Umbilical cord (tissue), 2 donors: ENCODE data around the gene NBPF1. TPM values are rescaled to one million over a fixed set of nuclear protein-coding genes. Genes with fewer than 3 reads are reported as not detected.
"Not testable (repeated sequence)": the region's sequence is repeated elsewhere in the genome, so short reads cannot be mapped to it uniquely, and the experiment has no call there.

Experiments
- DNase-seq: peaks from one replicate; pipeline ENCODE4 v3.0.0-alpha.2; 2015; ENCODE audit warnings: low spot score
- total RNA-seq: library from RNA; depleted of rRNA; stranded (reverse); fragments of >200 nt; gene quantifications from one replicate; pipeline ENCODE4 v1.2.3, GENCODE V29; 2014; ENCODE audit warnings: low replicate concordance; ENCODE audit not compliant: insufficient read depth

Gene NBPF1
- total RNA-seq, 1 donor from 2014 or later = 125 TPM

DNA sequence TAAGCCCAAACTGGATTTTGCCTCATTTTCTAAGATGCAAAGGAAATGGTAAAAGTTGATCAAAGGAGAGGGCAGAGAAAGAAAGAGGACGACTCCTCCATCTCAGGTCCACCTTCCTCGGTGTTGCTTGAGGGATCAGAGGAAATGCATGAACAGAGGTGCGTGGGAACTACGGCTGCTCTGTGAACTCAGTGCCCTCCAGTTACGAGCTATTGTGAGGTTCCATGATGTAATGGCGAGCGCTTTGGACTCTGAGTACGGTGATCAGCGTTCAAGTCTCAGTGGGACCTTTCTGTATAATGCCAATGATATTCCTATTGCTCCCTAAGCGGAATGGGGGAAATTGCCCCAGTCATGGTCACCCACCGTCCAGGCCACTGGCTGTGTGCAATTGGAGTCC lies 60.1 kb downstream of the NBPF1 start:
- not testable (repeated sequence) for DNase-seq

GRCh38 chr1:16550212-16550918 lies 63.0 kb downstream of the NBPF1 start:
- DNase-seq = not testable (repeated sequence)

- not testable (repeated sequence) for DNase-seq
Observed at GRCh38 chr1:16549545-16549944, 63.8 kb downstream of the NBPF1 start.

DNA sequence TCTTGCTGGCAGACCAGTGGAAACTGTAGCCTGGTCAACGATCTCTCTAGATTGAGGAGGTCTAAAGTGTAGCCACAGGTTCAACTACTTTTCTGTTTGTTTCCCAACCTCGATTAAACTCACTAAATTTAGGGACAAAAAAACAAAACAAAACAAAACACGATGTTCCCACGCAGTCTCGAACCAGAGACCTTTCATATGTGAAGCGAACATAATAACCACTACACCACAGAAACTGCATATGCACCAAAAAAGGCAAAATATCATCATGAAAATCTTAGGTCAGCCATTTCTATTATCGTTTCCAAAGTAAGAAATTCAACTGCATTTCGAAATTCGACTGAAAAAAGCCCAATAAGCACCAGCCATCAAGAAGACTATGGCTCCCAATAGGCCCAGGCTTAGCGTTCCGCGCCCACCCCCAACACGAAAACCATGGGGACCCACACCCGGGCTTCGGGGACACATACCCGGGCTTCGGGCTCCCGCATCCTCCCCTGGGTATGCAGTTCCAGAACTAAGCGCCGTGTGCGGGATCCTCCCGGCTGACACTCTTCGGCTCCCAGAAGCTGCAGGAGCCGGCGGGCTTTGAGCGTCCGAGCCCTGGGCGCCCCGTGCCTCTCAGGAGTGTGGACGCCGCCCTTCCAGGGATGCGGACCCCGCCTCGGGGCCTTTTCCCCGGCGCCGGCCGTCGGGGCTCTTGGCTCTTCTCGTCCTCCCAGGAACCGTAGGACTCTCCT lies 65.7 kb downstream of the NBPF1 start:
- DNase-seq = not testable (repeated sequence)

DNA sequence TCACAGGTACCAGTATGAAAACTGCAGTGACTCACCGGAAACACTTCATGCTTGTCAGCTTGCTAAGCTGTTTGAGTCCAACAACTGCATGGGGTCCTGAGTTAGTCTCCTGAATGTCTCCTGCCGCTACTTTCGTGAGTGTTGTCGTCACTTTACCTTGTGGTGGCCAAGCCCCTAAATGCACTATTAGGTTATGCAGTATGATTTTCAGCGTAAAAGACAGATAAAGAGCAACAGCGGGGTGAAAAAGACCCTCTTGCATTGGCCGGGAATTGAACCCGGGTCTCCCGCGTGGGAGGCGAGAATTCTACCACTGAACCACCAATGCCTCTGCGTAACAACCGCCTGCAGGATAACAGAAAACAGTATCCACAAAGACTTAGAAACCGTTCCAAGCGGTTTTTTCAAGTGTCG lies 67.7 kb downstream of the NBPF1 start:
- not testable (repeated sequence) for DNase-seq

- DNase-seq = not testable (repeated sequence)
Observed at GRCh38 chr1:16540421-16540893, 72.9 kb downstream of the NBPF1 start.

DNA sequence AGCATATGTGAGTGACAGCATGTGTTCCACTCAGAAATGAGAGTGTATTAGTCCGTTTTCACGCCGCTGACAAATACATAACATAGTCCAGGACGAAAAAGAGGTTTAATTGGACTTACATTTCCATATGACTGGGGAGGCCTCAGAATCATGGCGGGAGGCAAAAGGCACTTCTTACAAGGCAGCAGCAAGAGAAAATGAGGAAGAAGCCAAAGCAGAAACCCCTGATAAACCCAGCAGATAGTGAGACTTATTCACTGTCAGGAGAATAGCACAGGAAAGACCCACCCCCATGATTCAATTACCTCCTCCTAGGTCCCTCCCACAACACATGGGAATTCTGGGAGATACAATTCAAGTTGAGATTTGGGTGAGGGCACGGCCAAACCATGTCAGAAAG lies 75.8 kb downstream of the NBPF1 start:
- not testable (repeated sequence) for DNase-seq

DNA sequence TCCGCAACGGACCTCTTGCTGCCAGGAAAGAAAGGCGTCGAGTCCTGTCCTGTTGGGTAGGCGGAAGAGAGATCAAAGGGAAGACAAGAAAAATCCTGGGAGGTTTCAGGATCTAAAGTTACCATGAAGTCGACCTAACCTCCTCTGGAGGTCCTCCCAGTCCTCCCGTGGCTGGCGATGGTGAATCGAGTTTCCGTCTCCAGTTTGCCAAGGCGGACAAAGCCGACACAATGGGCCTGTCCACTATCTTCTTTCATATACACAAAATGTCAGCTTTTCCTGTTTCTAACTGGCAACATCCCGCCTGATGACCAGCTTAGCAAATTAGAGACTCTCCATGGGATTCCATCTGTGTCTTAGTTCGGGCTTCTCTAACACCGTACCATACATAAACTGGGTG lies 76.6 kb downstream of the NBPF1 start:
- not testable (repeated sequence) for DNase-seq

- not testable (repeated sequence) for DNase-seq
Observed at GRCh38 chr1:16535898-16536297, 77.5 kb downstream of the NBPF1 start.

DNA sequence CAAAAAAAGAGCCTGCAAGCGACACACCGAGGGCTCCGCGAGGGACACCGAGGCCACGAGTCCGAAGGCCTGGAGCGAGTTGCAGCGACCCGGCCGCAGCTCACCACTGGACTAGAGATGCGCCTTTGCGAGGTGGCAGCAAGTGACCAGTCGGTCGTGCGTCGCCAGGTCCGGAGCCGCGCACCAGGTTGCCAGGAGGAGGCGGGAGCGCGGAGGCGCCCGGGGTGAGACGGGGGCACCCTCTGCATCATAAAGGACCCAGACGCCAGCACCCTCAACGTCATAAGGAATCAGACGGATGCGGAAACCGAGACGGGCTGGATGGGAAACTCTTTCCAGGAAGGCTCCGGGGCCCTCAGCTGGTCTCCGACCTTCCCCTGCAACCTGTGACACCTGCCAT lies 77.9 kb downstream of the NBPF1 start:
- not testable (repeated sequence) for DNase-seq

- DNase-seq = not testable (repeated sequence)
Observed at GRCh38 chr1:16534829-16535456, 78.4 kb downstream of the NBPF1 start.

DNA sequence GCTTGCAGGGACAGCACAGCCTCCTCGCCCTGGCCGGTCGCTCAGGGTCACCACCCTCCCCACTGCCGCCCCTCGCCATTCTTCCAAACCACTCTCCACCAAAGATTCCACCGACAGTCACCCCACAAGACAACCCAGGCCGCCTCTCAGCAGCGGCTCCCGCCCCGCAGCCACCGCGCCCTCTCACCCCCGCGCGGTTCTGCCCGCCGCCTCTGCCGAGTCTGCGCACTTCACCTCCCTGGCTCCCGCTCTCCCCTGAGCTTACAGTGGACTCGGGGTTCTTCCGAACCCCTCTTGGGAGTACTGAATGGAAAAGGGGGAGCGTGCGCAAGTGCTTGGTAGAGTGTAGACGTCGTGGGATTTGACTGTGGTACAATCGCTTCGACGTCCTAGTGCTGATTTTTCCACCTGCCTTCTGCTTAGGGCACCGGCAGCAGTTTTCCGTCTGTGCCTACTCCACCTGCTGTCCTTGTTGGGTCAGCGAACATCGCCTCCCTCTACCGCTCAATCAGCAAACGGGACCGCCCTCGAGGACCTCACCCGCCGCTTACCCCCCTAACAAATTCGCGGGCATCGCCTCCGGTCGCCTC lies 79.0 kb downstream of the NBPF1 start:
- not testable (repeated sequence) for DNase-seq

DNA sequence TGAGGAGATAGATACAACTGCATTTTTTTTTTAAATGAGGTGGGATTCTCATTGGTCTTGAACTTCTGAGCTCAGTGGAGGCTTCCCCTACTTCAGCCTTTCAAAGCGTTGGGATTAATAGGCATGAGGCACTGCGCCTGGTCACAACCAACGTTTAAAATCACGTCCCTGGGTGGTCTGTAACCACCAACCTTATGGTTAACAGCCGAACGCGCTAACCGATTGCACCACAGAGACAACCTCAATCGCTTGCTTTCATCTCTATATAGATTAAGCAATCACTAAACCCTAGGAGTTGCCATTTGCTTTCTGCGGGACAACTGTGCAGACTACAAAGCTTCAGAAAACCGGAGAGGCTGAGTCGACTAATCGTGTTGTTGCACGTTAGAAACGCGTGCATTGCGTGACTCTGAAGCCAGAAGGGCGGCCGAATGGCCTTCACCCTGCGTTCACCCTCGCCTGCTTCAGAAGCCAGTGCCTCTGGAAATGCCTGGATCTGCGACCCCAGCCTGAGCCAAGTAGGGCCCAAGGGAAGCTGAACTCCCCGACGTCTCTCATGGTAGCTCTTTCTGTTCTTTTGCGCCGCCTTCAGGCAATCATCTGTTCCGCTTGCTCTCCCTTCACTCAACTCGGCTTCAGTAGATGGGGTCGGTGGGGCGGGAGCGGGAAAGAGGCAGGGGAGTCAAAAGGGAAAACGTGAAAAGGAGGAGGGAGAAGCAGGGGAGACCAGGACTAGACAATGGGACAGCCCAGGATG lies 81.0 kb downstream of the NBPF1 start:
- not testable (repeated sequence) for DNase-seq

DNA sequence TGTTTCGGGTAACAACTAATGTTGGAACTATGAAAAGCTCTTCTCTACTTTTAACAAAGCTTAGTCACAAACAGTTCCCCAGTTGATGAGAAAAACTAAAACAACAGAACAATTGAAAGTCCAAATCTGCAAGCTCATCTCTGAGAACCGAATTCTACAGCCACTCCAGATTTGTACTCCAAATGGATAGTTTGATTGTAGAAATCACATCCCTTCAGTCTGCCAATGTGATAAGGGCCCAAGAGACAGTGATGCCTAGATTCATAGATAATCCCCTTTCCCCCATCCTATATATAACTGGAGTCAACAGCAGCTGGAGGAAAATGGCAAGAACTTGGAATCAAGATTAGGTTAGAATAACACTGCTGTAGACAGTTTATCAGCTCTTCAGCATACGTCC lies 85.0 kb downstream of the NBPF1 start:
- not testable (repeated sequence) for DNase-seq

DNA sequence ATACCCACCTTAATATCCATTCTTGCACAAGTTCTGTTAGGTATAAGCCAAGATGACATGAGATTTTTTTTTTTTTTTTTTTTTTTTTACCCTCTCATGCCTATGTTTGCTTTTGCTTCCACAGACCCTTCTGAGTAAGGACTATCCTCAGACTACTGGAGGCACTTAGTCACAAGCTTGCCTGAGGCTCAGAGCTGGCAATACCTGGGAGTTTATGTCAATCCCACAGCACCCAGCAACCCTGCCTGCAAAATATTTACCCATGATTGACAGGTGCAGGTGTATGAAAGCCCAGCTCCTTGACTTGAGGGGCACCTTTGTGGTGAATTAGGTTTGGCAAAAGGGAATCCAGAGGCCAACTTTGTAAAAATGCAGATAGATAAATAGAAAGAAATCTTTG lies 87.6 kb downstream of the NBPF1 start:
- not testable (repeated sequence) for DNase-seq

GRCh38 chr1:16521679-16522078 lies 91.7 kb downstream of the NBPF1 start:
- not testable (repeated sequence) for DNase-seq

- DNase-seq = no peak
Observed at GRCh38 chr1:16521288-16521583, 92.1 kb downstream of the NBPF1 start.

DNA sequence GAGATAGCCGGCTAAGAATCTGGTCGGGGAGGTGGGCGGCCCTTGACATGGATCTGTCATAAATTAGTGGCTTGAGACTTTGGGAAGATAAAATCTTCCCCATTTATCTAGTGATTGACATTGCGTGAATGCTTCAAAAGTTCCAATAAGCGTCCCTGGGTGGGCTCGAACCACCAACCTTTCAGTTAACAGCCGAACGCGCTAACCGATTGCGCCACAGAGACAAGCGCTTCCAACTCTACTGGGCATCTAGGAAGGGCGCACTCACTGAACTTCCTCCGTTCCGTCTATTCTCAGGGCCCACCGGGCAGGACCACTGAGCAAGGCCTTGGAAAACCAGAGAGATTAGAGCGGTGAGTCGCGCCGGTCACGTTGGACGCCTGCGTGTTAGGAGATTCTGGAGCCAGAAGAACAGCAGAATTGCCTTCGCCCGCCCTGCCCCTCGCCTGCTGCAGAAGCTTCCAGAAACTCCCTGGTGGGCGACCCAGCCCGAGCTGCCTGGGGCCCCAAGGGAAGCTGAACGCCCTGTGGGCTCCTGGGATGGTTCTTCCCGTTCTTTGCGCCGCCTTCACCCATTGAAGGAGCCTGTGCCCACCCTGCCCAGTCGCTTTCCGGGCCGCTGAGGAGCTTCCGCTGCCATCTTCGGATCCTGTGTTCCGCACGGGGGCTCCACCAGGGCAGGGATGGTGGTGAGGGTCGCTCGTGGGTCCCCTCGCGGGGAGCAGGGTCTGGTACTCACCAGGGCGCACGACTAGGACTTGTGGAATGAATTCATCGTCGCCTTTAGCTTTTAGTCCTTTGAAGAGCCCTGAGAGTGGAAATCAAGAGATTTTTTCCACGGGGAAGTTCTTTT lies 92.7 kb downstream of the NBPF1 start:
- DNase-seq = peak; percentile 52

GRCh38 chr1:16519255-16519951 lies 94.0 kb downstream of the NBPF1 start:
- DNase-seq = not testable (repeated sequence)

DNA sequence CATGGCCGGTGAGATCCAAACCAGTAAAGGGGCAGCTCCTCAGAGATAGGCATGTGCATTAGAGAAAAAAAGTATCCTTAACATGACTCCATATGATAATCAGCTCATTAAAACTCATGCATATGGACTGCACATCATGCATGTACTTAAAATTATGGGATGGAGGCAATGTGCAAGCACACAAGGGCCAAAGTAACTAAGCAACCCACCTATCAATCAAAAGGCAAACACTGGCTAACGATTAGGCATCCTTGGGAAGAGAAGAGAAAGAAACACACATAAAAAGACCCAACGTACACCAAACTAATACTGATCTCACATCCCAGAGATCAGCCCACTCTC lies 94.5 kb downstream of the NBPF1 start:
- DNase-seq = not testable (repeated sequence)
